H1 (cell line): ENCODE measurements around the gene SMIM35. TPM values are rescaled to one million over a fixed set of nuclear protein-coding genes. Genes with fewer than 3 reads are reported as not detected.
A peak's percentile ranks its signal among the peaks of the same experiment; 100 is the strongest.

Source experiments
- CTCF ChIA-PET: fragments of 300-600 bp; sonication (Branson Sonifier 250); formaldehyde crosslinking; loops from one replicate; lab custom pipeline; 2021; ENCODE audit not compliant: partially characterized antibody; lab: Charles Lee
- POLR2A ChIA-PET: fragments of 300-600 bp; sonication (Branson Sonifier 250); formaldehyde crosslinking; loops from one replicate; lab custom pipeline; 2021; ENCODE audit warnings: inconsistent platforms; ENCODE audit not compliant: partially characterized antibody; lab: Charles Lee
- DNase-seq, 2 experiments: peaks; one replicate each; pipeline versions ENCODE4 v3.0.0 to v3.0.0-alpha.2; 2010 to 2022; ENCODE audit warnings: low spot score in 2 of 2, low read depth in 1 of 2, mixed read lengths in 1 of 2
- FAIRE-seq: peaks from 2 replicates; lab custom pipeline; 2011; peaks lifted over from hg19 to GRCh38; lab: Jason Lieb, UNC
- H2AFZ ChIP-seq: 2 replicates; pipeline ENCODE4 v1.8.1; 2012; ENCODE audit warnings: low read length, inconsistent platforms
- H2AK5ac ChIP-seq: 2 replicates; pipeline ENCODE4 v1.6.1; 2013; ENCODE audit warnings: low read depth, low read length
- H2BK120ac ChIP-seq: replicated peaks from 2 replicates; pipeline ENCODE3; 2013; ENCODE audit warnings: low read depth, low read length, inconsistent platforms
- H2BK12ac ChIP-seq: 2 replicates; pipeline ENCODE4 v1.6.1; 2013; ENCODE audit warnings: low read depth, low read length
- H2BK15ac ChIP-seq: 2 replicates; pipeline ENCODE4 v1.6.1; 2013; ENCODE audit warnings: low read length
- H2BK20ac ChIP-seq: 2 replicates; pipeline ENCODE4 v1.6.1; 2013; ENCODE audit warnings: low read length
- H2BK5ac ChIP-seq: 2 replicates; pipeline ENCODE4 v1.6.1; 2013; ENCODE audit warnings: low read depth, low read length
- H3K14ac ChIP-seq: 2 replicates; pipeline ENCODE4 v1.6.1; 2013; ENCODE audit warnings: inconsistent platforms; ENCODE audit not compliant: insufficient read length
- H3K18ac ChIP-seq: 2 replicates; pipeline ENCODE4 v1.6.1; 2013; ENCODE audit warnings: low read length; ENCODE audit errors: extremely low read depth
- H3K23ac ChIP-seq: 2 replicates; pipeline ENCODE4 v1.6.1; 2013; ENCODE audit warnings: inconsistent platforms; ENCODE audit not compliant: insufficient read length
- H3K23me2 ChIP-seq: 2 replicates; pipeline ENCODE4 v1.6.1; 2013; ENCODE audit warnings: low read depth, low read length
- H3K27ac ChIP-seq: 2 replicates; pipeline ENCODE4 v1.6.1; 2011; ENCODE audit warnings: low read depth, low read length, inconsistent platforms
- H3K27me3 ChIP-seq, 4 experiments: replicated peaks in 1 of 4; 1 replicate in 1 of 4; 2 replicates in 3 of 4; pipeline versions ENCODE4 v1.6.1 to v1.8.1; 2011 to 2013; ENCODE audit warnings: low read length in 3 of 4, mild to moderate bottlenecking in 3 of 4, inconsistent platforms in 2 of 4, mixed read lengths in 2 of 4, moderate library complexity in 1 of 4; ENCODE audit not compliant: control insufficient read depth in 3 of 4, insufficient read depth in 3 of 4; ENCODE audit errors: extremely low read depth in 1 of 4
- H3K36me3 ChIP-seq, 4 experiments: 2 replicates each; pipeline versions ENCODE4 v1.6.1 to v1.8.1; 2011 to 2013; ENCODE audit warnings: mild to moderate bottlenecking in 4 of 4, low read length in 3 of 4, moderate library complexity in 2 of 4, control low read depth in 1 of 4, inconsistent platforms in 1 of 4; ENCODE audit not compliant: insufficient read depth in 4 of 4, control insufficient read depth in 2 of 4
- H3K4ac ChIP-seq: replicated peaks from 2 replicates; pipeline ENCODE3; 2013; ENCODE audit warnings: low read length, low read depth, mixed read lengths, inconsistent platforms; ENCODE audit not compliant: insufficient read length
- H3K4me1 ChIP-seq, 4 experiments: replicated peaks in 1 of 4; 1 replicate in 1 of 4; 2 replicates in 3 of 4; pipeline versions ENCODE4 v1.6.1 to v1.8.1; 2011 to 2013; ENCODE audit warnings: low read length in 3 of 4, inconsistent platforms in 2 of 4, mixed read lengths in 1 of 4; ENCODE audit not compliant: insufficient read depth in 4 of 4, control insufficient read depth in 3 of 4
- H3K4me2 ChIP-seq, 2 experiments: 2 replicates each; pipeline versions ENCODE4 v1.6.1 to v1.8.1; 2011 to 2013; ENCODE audit warnings: low read depth in 2 of 2, low read length in 2 of 2, control low read depth in 1 of 2, inconsistent platforms in 1 of 2, mild to moderate bottlenecking in 1 of 2; ENCODE audit not compliant: insufficient read depth in 1 of 2
- H3K4me3 ChIP-seq, 4 experiments: fragments of 200-600, 300-600 bp in 1 of 4; sonication (generic), shearing (Covaris generic), sonication (Bioruptor Twin) in 1 of 4; 2 replicates each; pipeline versions ENCODE4 v1.5.1 to v1.8.1; 2011 to 2016; ENCODE audit warnings: low read length in 4 of 4, low read depth in 3 of 4, control low read depth in 2 of 4, inconsistent platforms in 2 of 4, mild to moderate bottlenecking in 2 of 4, mixed read lengths in 1 of 4, moderate library complexity in 1 of 4; ENCODE audit not compliant: insufficient read depth in 2 of 4; ENCODE audit errors: extremely low read depth in 1 of 4
- H3K56ac ChIP-seq: replicated peaks from 2 replicates; pipeline ENCODE3; 2013; ENCODE audit warnings: low read depth, mild to moderate bottlenecking, mixed read lengths, low read length, inconsistent platforms; ENCODE audit not compliant: insufficient read length
- H3K79me1 ChIP-seq: 2 replicates; pipeline ENCODE4 v1.6.1; 2013; ENCODE audit warnings: low read depth, low read length, control low read depth
- H3K79me2 ChIP-seq, 2 experiments: 2 replicates each; pipeline versions ENCODE4 v1.6.1 to v1.8.1; 2012 to 2013; ENCODE audit warnings: low read length in 2 of 2, mild to moderate bottlenecking in 2 of 2, inconsistent platforms in 1 of 2; ENCODE audit not compliant: insufficient read depth in 2 of 2, control insufficient read depth in 1 of 2
- H3K9ac ChIP-seq, 4 experiments: replicated peaks in 1 of 4; 1 replicate in 1 of 4; 2 replicates in 3 of 4; pipeline versions ENCODE4 v1.6.1 to v1.8.1; 2011 to 2013; ENCODE audit warnings: low read depth in 3 of 4, low read length in 3 of 4, control low read depth in 2 of 4, mild to moderate bottlenecking in 2 of 4, moderate library complexity in 2 of 4, inconsistent platforms in 1 of 4; ENCODE audit errors: extremely low read depth in 1 of 4
- H3K9me3 ChIP-seq, 2 experiments: 2 replicates each; pipeline versions ENCODE4 v1.6.1 to v1.8.1; 2012 to 2013; ENCODE audit warnings: mild to moderate bottlenecking in 2 of 2, moderate library complexity in 2 of 2, control low read depth in 1 of 2, inconsistent platforms in 1 of 2, low read depth in 1 of 2, low read length in 1 of 2, mixed read lengths in 1 of 2; ENCODE audit not compliant: insufficient read depth in 2 of 2
- H4K20me1 ChIP-seq, 2 experiments: replicated peaks in 1 of 2; 2 replicates each; pipeline versions ENCODE3 to v1.8.1; 2011 to 2013; ENCODE audit warnings: inconsistent platforms in 2 of 2, low read length in 2 of 2, mild to moderate bottlenecking in 1 of 2; ENCODE audit not compliant: insufficient read depth in 2 of 2, control insufficient read depth in 1 of 2
- H4K5ac ChIP-seq: 2 replicates; pipeline ENCODE4 v1.6.1; 2013; ENCODE audit warnings: low read length, low read depth, mixed read lengths, inconsistent platforms; ENCODE audit not compliant: insufficient read length
- H4K8ac ChIP-seq: 2 replicates; pipeline ENCODE4 v1.8.0; 2013; ENCODE audit warnings: mild to moderate bottlenecking, moderate library complexity, low read length, inconsistent platforms; ENCODE audit not compliant: insufficient read depth; ENCODE audit errors: extremely low read depth
- H4K91ac ChIP-seq: replicated peaks from 2 replicates; pipeline ENCODE3; 2013; ENCODE audit warnings: low read length, mixed read lengths, inconsistent platforms; ENCODE audit not compliant: insufficient read length
- CBX5 ChIP-seq: fragments of 300-800, 300-1000 bp; sonication (generic); IDR thresholded peaks from 2 replicates; pipeline ENCODE4 v1.7.1; 2016; ENCODE audit warnings: antibody characterized with exemption, low read length, low read depth
- EGR1 ChIP-seq: IDR thresholded peaks from 2 replicates; pipeline ENCODE4 v1.6.1; 2011; ENCODE audit warnings: low read depth, low read length, borderline replicate concordance
- FOSL1 ChIP-seq: IDR thresholded peaks from 2 replicates; pipeline ENCODE4 v1.6.1; 2011; ENCODE audit warnings: mild to moderate bottlenecking, low read depth, low read length, moderate library complexity; ENCODE audit not compliant: insufficient read depth
- JUND ChIP-seq: IDR thresholded peaks from 2 replicates; pipeline ENCODE4 v1.6.1; 2011; ENCODE audit warnings: mild to moderate bottlenecking, improper control_type of control experiment, low read length
- KDM1A ChIP-seq: fragments of 200-600, 300-600 bp; sonication (generic); IDR thresholded peaks from 2 replicates; pipeline ENCODE4 v1.7.1; 2016; ENCODE audit warnings: mild to moderate bottlenecking, low read length, borderline replicate concordance
- NANOG ChIP-seq: IDR thresholded peaks from 2 replicates; pipeline ENCODE4 v1.6.1; 2011; ENCODE audit warnings: low read length, low read depth, mild to moderate bottlenecking, inconsistent platforms; ENCODE audit not compliant: insufficient read depth, poor library complexity, severe bottlenecking
- RAD21 ChIP-seq, 2 experiments: IDR thresholded peaks in 1 of 2; conservative IDR thresholded peaks in 1 of 2; 2 replicates each; pipeline ENCODE4 v1.6.1; 2011; ENCODE audit warnings: low read depth in 2 of 2, low read length in 2 of 2, improper control_type of control experiment in 1 of 2, inconsistent platforms in 1 of 2, mild to moderate bottlenecking in 1 of 2, moderate library complexity in 1 of 2
- SP1 ChIP-seq: IDR thresholded peaks from 2 replicates; pipeline ENCODE4 v1.6.1; 2011; ENCODE audit warnings: low read depth, low read length
- SUZ12 ChIP-seq: fragments of 200-600 bp; sonication (generic); IDR thresholded peaks from 2 replicates; pipeline ENCODE4 v1.6.1; 2012; ENCODE audit warnings: mild to moderate bottlenecking, inconsistent platforms, low read length, moderate library complexity, mixed read lengths
- TEAD4 ChIP-seq: IDR thresholded peaks from 2 replicates; pipeline ENCODE4 v1.6.1; 2012; ENCODE audit warnings: low read depth, low read length, inconsistent platforms, mixed read lengths
- WGBS, 2 experiments: shearing (Covaris generic) in 1 of 2; methylation state at CpG; one replicate each; pipeline versions ENCODE4 v1.1.6 to v1.1.7; 2013 to 2015; ENCODE audit warnings: low lambda C conversion rate in 2 of 2, mixed read lengths in 2 of 2, inconsistent platforms in 1 of 2, low coverage in 1 of 2, missing lambda C conversion rate in 1 of 2; ENCODE audit not compliant: insufficient replicate concordance in 2 of 2, insufficient coverage in 1 of 2, insufficient read length in 1 of 2; ENCODE audit errors: extremely low coverage in 1 of 2, missing lambda C conversion rate in 1 of 2; 5-methylcytosine and 5-hydroxymethylcytosine counted together
- polyA plus RNA-seq, 7 experiments: library from polyadenylated mRNA; depleted of rRNA in 3 of 7; stranded (reverse) in 5 of 7; unstranded in 2 of 7; fragments of >200 nt in 5 of 7; fragments of 200-250 nt in 2 of 7; gene quantifications; 1 replicate in 5 of 7; 2 replicates in 1 of 7; 4 replicates in 1 of 7; pipeline versions ENCODE4 v1.2.1 to v1.2.3, GENCODE V29; 2011 to 2013; ENCODE audit warnings: missing spikeins in 2 of 7, mixed read lengths in 2 of 7
- total RNA-seq: library from RNA; stranded (reverse); fragmentation: NEBNext Ultra II Directional; extraction: Animal tissue kit (Norgen Biotek cat#: 25700); gene quantifications from 2 replicates; pipeline ENCODE4 v1.2.1, GENCODE V29; 2021
- TF ChIP-seq, protein P1 (sequence below): IDR thresholded peaks from 2 replicates; pipeline ENCODE4 v1.6.1; 2011; ENCODE audit warnings: low read depth, mild to moderate bottlenecking, low read length; ENCODE audit not compliant: insufficient read depth

Gene SMIM35
- total and polyA plus RNA-seq, 2 of the 8 experiments (the other 6 are each of a cell fraction or from before 2014, with no cell fraction given): not detected

DNA sequence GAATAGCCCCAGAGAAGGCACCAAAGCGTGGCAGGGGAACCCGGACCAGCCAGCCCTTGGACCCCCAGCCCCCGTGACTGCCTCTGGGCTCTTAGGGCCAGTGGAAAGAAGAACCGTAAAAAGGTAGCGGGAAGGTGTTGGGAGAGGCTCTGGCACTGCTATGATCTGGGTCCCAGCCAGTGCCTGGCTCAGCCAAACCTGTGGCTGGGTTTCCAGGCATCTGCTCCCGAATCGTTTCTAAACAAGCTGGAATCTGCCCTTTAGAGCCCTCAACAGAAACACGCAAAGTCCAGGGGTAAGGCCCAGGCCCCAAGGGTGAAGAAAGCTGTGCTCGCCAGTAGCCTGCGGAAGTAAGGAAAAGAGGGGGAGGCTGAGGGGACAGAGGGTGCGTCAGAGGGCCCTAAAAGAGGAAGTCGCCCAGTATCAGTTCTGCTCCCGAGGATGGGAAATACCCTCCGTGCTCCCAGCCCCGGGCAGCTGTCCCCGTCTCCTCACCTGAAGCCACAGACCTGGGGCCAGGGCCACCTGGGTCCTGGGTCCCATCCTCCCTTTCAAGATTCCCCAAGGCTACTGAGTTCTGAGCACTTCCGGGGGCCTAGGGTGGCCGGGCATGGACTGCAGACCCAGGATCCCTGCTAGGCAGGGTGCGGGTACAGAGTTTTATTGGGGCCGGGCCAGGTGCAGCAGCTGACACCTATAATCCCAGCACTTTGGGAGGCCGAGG lies 75.9 kb downstream of the SMIM35 start:
- no peak for FAIRE-seq
- H4K5ac ChIP-seq: no peak overlapping the region
- no peak for TF ChIP-seq NANOG
- TF ChIP-seq KDM1A: no peak
- TF ChIP-seq SUZ12: no peak
- TF ChIP-seq SP1: no peak
- TF ChIP-seq RAD21 (IDR thresholded peaks at IDR 0.05 in 1 of 2, conservative IDR thresholded peaks at IDR 0.05 in 1 of 2; ENCODE audit: low read depth in 2 of 2, low read length in 2 of 2): no peak
- no peak for TF ChIP-seq CBX5
- TF ChIP-seq TEAD4: no peak
- no peak for TF ChIP-seq JUND
- no peak for TF ChIP-seq EGR1
- TF ChIP-seq FOSL1: no peak
- TF ChIP-seq, protein P1, sequence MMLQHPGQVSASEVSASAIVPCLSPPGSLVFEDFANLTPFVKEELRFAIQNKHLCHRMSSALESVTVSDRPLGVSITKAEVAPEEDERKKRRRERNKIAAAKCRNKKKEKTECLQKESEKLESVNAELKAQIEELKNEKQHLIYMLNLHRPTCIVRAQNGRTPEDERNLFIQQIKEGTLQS: no peak

More for the DNA sequence above, 75.9 kb downstream of the SMIM35 start:
- Histone ChIP-seq H3K27me3 (no peaks in the 10 kb centered on the region), H3K56ac (no peak overlapping the region), H3K79me2 (no peaks in the 10 kb centered on the region; a peak in 1 of 4 replicates), H2BK15ac (no peak overlapping the region), H3K18ac (no peak overlapping the region), H3K36me3 (no peaks in the 10 kb centered on the region), H3K4me1 (no peaks in the 10 kb centered on the region), H3K4me3 (no peak overlapping the region), H2BK5ac (no peak overlapping the region), H3K9ac (no peak overlapping the region), H3K23ac (no peak overlapping the region), H3K4ac (no peak overlapping the region), H4K20me1 (no peaks in the 10 kb centered on the region), H2AK5ac (no peak overlapping the region), H3K14ac (no peak overlapping the region), H3K9me3 (no peaks in the 10 kb centered on the region; a peak in 1 of 4 replicates), H3K4me2 (no peak overlapping the region), H2BK120ac (no peak overlapping the region), H4K91ac (no peak overlapping the region), H3K27ac (no peak overlapping the region), H3K23me2 (no peaks in the 10 kb centered on the region; the same call in 1 of the 2 replicates), H3K79me1 (no peaks in the 10 kb centered on the region), H2AFZ (no peak overlapping the region), H4K8ac (peak overlapping the region; percentile 31), H2BK12ac (no peak overlapping the region), H2BK20ac (no peak overlapping the region)
- WGBS, 2 experiments: 88% methylated on average over 19 of the region's 21 CpGs; no CpG with 5 or more reads in 1 of the 2 experiments
- ChIA-PET CTCF (interaction anchor here (0.9 to 2.1 kb wide), 3 partner anchors 10 to 202 kb away, joined by 3 to 5 read pairs (median 4); no protein-coding TSS in a partner anchor), POLR2A (interaction anchor here (0.6 kb wide), 1 partner anchor 14 kb away, joined by 3 read pairs; no protein-coding TSS in a partner anchor)
- peak in 1 of 2 experiments; percentile 38 for DNase-seq
